DND-41 (cell line): ENCODE results near the gene ANO1.

Source experiments
- ATAC-seq: fragments of 200-7000 bp; cut with Tn5 transposase; 3 replicates; pipeline ENCODE4 v1.9.1; 2021; ENCODE audit warnings: low read depth; ENCODE audit not compliant: insufficient read depth
- DNase-seq: peaks from one replicate; pipeline ENCODE4 v3.0.0-alpha.2; 2020
- H2AFZ ChIP-seq: 2 replicates; pipeline ENCODE4 v1.6.0; 2012; ENCODE audit warnings: low read depth, low read length
- H3K27ac ChIP-seq: 2 replicates; pipeline ENCODE4 v1.5.1; 2012; ENCODE audit warnings: low read length, inconsistent platforms
- H3K27me3 ChIP-seq: fragments of 200-600 bp; sonication (generic); 2 replicates; pipeline ENCODE4 v1.6.0; 2012; ENCODE audit warnings: low read length, mild to moderate bottlenecking, inconsistent platforms; ENCODE audit not compliant: insufficient read depth, poor library complexity
- H3K36me3 ChIP-seq: 2 replicates; pipeline ENCODE4 v1.5.1; 2012; ENCODE audit warnings: low read length, inconsistent platforms; ENCODE audit not compliant: insufficient read depth
- H3K4me1 ChIP-seq: 2 replicates; pipeline ENCODE4 v1.5.1; 2012; ENCODE audit warnings: mild to moderate bottlenecking, low read length; ENCODE audit not compliant: insufficient read depth
- H3K4me2 ChIP-seq: 2 replicates; pipeline ENCODE4 v1.6.0; 2012; ENCODE audit warnings: mild to moderate bottlenecking, moderate library complexity, low read length, inconsistent platforms; ENCODE audit not compliant: insufficient read depth
- H3K4me3 ChIP-seq, 2 experiments: fragments of 200-600 bp in 1 of 2; shearing (Covaris generic) in 1 of 2; 2 replicates each; pipeline ENCODE4 v1.5.1; 2012 to 2016; ENCODE audit warnings: inconsistent platforms in 2 of 2, low read length in 2 of 2, mild to moderate bottlenecking in 2 of 2, low read depth in 1 of 2, moderate library complexity in 1 of 2
- H3K79me2 ChIP-seq: 2 replicates; pipeline ENCODE4 v1.6.0; 2012; ENCODE audit warnings: low read length, inconsistent platforms; ENCODE audit not compliant: insufficient read depth
- H3K9ac ChIP-seq: 2 replicates; pipeline ENCODE4 v1.6.0; 2012; ENCODE audit warnings: low read depth, mild to moderate bottlenecking, inconsistent platforms, low read length, moderate library complexity
- H3K9me3 ChIP-seq: 2 replicates; pipeline ENCODE4 v1.5.1; 2012; ENCODE audit warnings: low read length, moderate library complexity, mild to moderate bottlenecking, inconsistent platforms; ENCODE audit not compliant: insufficient read depth, severe bottlenecking
- H4K20me1 ChIP-seq: 2 replicates; pipeline ENCODE4 v1.6.0; 2012; ENCODE audit warnings: low read length; ENCODE audit not compliant: insufficient read depth
- CTCF ChIP-seq: IDR thresholded peaks from 2 replicates; pipeline ENCODE4 v1.5.1; 2012; ENCODE audit warnings: borderline replicate concordance, low read length, moderate library complexity, mild to moderate bottlenecking; ENCODE audit not compliant: poor library complexity, severe bottlenecking; ENCODE audit errors: extremely low read depth
- EZH2 ChIP-seq: IDR thresholded peaks from 3 replicates; pipeline ENCODE4 v1.6.1; 2012; ENCODE audit warnings: borderline replicate concordance, low read depth, mild to moderate bottlenecking, moderate library complexity, low read length, inconsistent platforms; ENCODE audit not compliant: severe bottlenecking

ANO1 gene

GRCh38 chr11:70146895-70147520 lies 68.9 kb downstream of the ANO1 start:
- H3K79me2 ChIP-seq = no peaks in the 10 kb centered on the region
- H3K4me2 ChIP-seq = no peak overlapping the region
- peaks cover 9% of the 10 kb centered on the region for H3K27me3 ChIP-seq
- no peak overlapping the region for H3K9ac ChIP-seq
- H2AFZ ChIP-seq = no peak overlapping the region
- H4K20me1 ChIP-seq = peaks cover 9% of the 10 kb centered on the region; the same call in 1 of the 2 replicates
- H3K9me3 ChIP-seq = no peaks in the 10 kb centered on the region
- H3K36me3 ChIP-seq = no peaks in the 10 kb centered on the region
- H3K4me1 ChIP-seq = no peaks in the 10 kb centered on the region
- no peak for DNase-seq
- ATAC-seq = no peak
- H3K4me3 ChIP-seq = no peak overlapping the region
- TF ChIP-seq EZH2 (no peak), CTCF (no peak)
- no peak overlapping the region for H3K27ac ChIP-seq

GRCh38 chr11:70147668-70148067 lies 69.6 kb downstream of the ANO1 start:
- Histone ChIP-seq H3K4me3 (no peak overlapping the region), H2AFZ (no peak overlapping the region), H3K4me1 (no peaks in the 10 kb centered on the region), H3K36me3 (no peaks in the 10 kb centered on the region), H3K9me3 (no peaks in the 10 kb centered on the region), H3K4me2 (no peak overlapping the region), H3K27me3 (peaks cover 4% of the 10 kb centered on the region), H4K20me1 (peaks cover 8% of the 10 kb centered on the region; the same call in 1 of the 2 replicates), H3K27ac (no peak overlapping the region), H3K9ac (no peak overlapping the region), H3K79me2 (no peaks in the 10 kb centered on the region)
- no peak for TF ChIP-seq CTCF
- TF ChIP-seq EZH2 = no peak
- ATAC-seq (no peak), DNase-seq (no peak)

GRCh38 chr11:70151671-70152070 lies 73.6 kb downstream of the ANO1 start:
- TF ChIP-seq CTCF = no peak
- TF ChIP-seq EZH2 = no peak
- Histone ChIP-seq H3K9ac (no peak overlapping the region), H3K27ac (no peak overlapping the region), H2AFZ (no peak overlapping the region), H4K20me1 (no peaks in the 10 kb centered on the region), H3K79me2 (no peaks in the 10 kb centered on the region), H3K27me3 (no peaks in the 10 kb centered on the region), H3K4me1 (no peaks in the 10 kb centered on the region), H3K36me3 (no peaks in the 10 kb centered on the region), H3K4me2 (no peak overlapping the region), H3K4me3 (no peak overlapping the region), H3K9me3 (no peaks in the 10 kb centered on the region)
- DNase-seq (no peak), ATAC-seq (no peak)
